ENCODE results near the gene RPGRIP1L. TPM values are rescaled to one million over a fixed set of nuclear protein-coding genes. Genes with fewer than 3 reads are reported as not detected.

Gene RPGRIP1L
- total RNA-seq, 1 experiment from 2014 or later: 16.1 TPM

DNA sequence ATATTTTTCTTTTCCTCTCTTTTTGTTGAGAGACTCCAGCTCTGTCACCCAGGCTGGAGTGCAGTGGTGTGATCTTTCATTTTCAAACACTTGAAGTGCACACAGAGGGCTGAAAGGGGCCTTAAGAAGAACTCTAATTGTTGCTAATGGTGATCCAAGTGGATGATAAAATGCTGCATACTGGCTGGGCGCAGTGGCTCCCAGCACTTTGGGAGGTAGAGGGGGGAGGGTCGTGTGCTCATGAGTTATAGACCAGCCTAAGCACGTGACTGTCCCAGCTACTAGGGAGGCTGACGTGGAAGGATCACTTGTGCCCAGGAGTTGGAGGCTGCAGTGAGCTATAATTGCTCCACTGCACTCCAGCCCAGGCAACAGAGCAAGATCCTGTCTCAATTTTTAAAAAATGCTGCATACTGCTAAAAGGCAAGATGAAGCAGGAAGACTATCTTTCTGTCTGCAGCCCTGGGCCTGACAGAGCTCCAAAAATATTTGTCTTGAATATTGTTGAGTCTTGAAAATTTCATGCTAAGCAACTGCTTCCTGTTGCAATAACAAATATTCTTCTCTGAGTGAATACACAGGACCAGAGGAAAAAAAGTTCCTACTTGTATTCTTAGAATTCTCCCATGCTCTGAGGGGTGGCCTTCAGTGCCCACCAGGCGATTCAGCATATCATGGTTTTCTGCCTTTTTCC is 137.0 kb downstream of the RPGRIP1L start:
- BruUV-seq (replicated peaks): no TSS peak

DNA sequence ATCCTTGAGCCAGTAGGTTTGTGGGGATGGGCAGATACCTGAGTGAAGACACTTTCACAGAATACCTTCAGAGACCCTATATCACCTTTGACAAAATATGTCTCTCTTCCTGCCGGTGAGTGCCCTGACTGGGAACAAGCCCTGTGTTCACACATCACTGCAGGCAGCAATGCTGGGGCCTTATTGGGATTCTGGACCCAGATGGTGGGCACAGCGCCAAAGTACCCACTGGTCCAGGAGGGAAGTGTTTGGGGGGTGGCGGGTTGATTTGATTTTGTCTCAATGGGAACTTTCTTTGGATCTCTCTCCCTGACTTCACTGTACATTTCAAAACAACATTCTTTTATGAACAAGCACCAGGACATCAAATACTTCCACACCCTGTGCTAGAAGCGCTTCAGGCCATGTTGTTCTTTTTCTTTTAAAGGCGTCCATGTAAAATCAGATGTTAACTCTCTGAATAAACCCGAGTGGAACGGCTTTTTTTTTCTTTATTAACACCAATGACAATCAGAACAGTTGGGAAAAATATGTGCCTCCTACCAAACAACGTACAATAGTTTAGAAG is 138.3 kb downstream of the RPGRIP1L start:
- Mint-ChIP-seq H3K27me3 (ENCODE audit: insufficient read depth, unreplicated experiment) (no peaks in the 10 kb centered on the region), H3K9me3 (ENCODE audit: unreplicated experiment) (peaks cover 7% of the 10 kb centered on the region), H3K4me3 (ENCODE audit: unreplicated experiment) (no peak overlapping the region), H3K36me3 (ENCODE audit: insufficient read depth, unreplicated experiment) (no peaks in the 10 kb centered on the region), H3K4me1 (ENCODE audit: low read depth, unreplicated experiment) (peaks cover 11% of the 10 kb centered on the region), H3K27ac (ENCODE audit: unreplicated experiment) (no peak overlapping the region)
- TF ChIP-seq, protein P1, sequence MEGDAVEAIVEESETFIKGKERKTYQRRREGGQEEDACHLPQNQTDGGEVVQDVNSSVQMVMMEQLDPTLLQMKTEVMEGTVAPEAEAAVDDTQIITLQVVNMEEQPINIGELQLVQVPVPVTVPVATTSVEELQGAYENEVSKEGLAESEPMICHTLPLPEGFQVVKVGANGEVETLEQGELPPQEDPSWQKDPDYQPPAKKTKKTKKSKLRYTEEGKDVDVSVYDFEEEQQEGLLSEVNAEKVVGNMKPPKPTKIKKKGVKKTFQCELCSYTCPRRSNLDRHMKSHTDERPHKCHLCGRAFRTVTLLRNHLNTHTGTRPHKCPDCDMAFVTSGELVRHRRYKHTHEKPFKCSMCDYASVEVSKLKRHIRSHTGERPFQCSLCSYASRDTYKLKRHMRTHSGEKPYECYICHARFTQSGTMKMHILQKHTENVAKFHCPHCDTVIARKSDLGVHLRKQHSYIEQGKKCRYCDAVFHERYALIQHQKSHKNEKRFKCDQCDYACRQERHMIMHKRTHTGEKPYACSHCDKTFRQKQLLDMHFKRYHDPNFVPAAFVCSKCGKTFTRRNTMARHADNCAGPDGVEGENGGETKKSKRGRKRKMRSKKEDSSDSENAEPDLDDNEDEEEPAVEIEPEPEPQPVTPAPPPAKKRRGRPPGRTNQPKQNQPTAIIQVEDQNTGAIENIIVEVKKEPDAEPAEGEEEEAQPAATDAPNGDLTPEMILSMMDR (IDR thresholded peaks at IDR 0.05; ENCODE audit: insufficient read depth in 1 of 2, low read depth in 1 of 2, low read length in 1 of 2, severe bottlenecking in 1 of 2, unreplicated experiment in 1 of 2): no peak
- no peaks in the 10 kb centered on the region for H3K27me3 ChIP-seq (replicated peaks; ENCODE audit: control insufficient read depth, insufficient read depth, low read length)
- peaks cover 9% of the 10 kb centered on the region; the same call in 1 of the 2 replicates for H3K4me1 ChIP-seq
- no peaks in the 10 kb centered on the region for H3K36me3 ChIP-seq (ENCODE audit: control insufficient read depth, insufficient read depth, low read length)
- H3K9me3 ChIP-seq: no peaks in the 10 kb centered on the region
- intact Hi-C loops (cut with micrococcal nuclease; ENCODE audit: unreplicated experiment): no loop called here
- CTCF ChIA-PET: no interaction called here
- H3K4me3 ChIP-seq (ENCODE audit: low read depth, low read length): no peak overlapping the region
- BruUV-seq (replicated peaks): no TSS peak
- POLR2A ChIA-PET: no interaction called here
- no peak for DNase-seq

More for the DNA sequence above, 137.0 kb downstream of the RPGRIP1L start:
- ChIA-PET CTCF (no interaction called here), POLR2A (no interaction called here)
- Mint-ChIP-seq H3K4me1 (ENCODE audit: low read depth, unreplicated experiment) (peaks cover 11% of the 10 kb centered on the region), H3K4me3 (ENCODE audit: unreplicated experiment) (no peak overlapping the region), H3K36me3 (ENCODE audit: insufficient read depth, unreplicated experiment) (no peaks in the 10 kb centered on the region), H3K27ac (ENCODE audit: unreplicated experiment) (no peak overlapping the region), H3K27me3 (ENCODE audit: insufficient read depth, unreplicated experiment) (no peaks in the 10 kb centered on the region), H3K9me3 (ENCODE audit: unreplicated experiment) (peaks cover 20% of the 10 kb centered on the region)
- TF ChIP-seq, protein P1 (IDR thresholded peaks at IDR 0.05; ENCODE audit: insufficient read depth in 1 of 2, low read depth in 1 of 2, low read length in 1 of 2, severe bottlenecking in 1 of 2, unreplicated experiment in 1 of 2): no peak
- Histone ChIP-seq H3K27me3 (replicated peaks; ENCODE audit: control insufficient read depth, insufficient read depth, low read length) (no peaks in the 10 kb centered on the region), H3K9me3 (peaks cover 9% of the 10 kb centered on the region; the same call in 1 of the 2 replicates), H3K36me3 (ENCODE audit: control insufficient read depth, insufficient read depth, low read length) (no peaks in the 10 kb centered on the region), H3K4me3 (ENCODE audit: low read depth, low read length) (no peak overlapping the region), H3K4me1 (peaks cover 9% of the 10 kb centered on the region; the same call in 1 of the 2 replicates)
- intact Hi-C loops (cut with micrococcal nuclease; ENCODE audit: unreplicated experiment): no loop called here
- DNase-seq: no peak

DNA sequence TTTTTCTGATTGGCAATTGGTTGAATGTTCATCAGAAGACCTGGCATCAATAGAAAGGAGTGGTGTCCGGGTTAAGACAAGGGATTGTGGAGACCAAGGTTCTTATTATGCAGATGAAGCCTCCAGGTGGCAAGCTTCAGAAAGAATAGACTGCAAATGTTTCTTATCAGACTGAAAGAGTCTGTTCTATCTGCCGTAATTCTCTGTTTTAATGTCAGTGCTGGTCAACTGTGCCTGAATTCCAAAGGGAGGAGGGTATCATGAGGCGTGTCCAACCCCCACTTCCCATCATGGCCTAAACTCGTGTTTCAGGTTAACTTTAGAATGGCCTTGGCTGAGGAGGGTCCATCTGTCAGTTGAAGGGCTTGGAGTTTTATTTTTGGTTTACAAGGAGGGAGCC is 140.2 kb downstream of the RPGRIP1L start:
- Histone ChIP-seq H3K9me3 (no peaks in the 10 kb centered on the region), H3K36me3 (ENCODE audit: control insufficient read depth, insufficient read depth, low read length) (no peaks in the 10 kb centered on the region), H3K27me3 (replicated peaks; ENCODE audit: control insufficient read depth, insufficient read depth, low read length) (no peaks in the 10 kb centered on the region), H3K4me1 (0 out of 2 replicates have a peak, but pooled peaks cover 1% of the 10 kb centered on the region), H3K4me3 (ENCODE audit: low read depth, low read length) (no peak overlapping the region)
- TF ChIP-seq, protein P1 (IDR thresholded peaks at IDR 0.05; ENCODE audit: insufficient read depth in 1 of 2, low read depth in 1 of 2, low read length in 1 of 2, severe bottlenecking in 1 of 2, unreplicated experiment in 1 of 2): no peak
- intact Hi-C loops (cut with micrococcal nuclease; ENCODE audit: unreplicated experiment): no loop called here
- ChIA-PET POLR2A (no interaction called here), CTCF (no interaction called here)
- H3K36me3 Mint-ChIP-seq (ENCODE audit: insufficient read depth, unreplicated experiment): no peaks in the 10 kb centered on the region
- H3K9me3 Mint-ChIP-seq (ENCODE audit: unreplicated experiment): peaks cover 5% of the 10 kb centered on the region
- H3K27me3 Mint-ChIP-seq (ENCODE audit: insufficient read depth, unreplicated experiment): no peaks in the 10 kb centered on the region
- no peak overlapping the region for H3K4me3 Mint-ChIP-seq (ENCODE audit: unreplicated experiment)
- H3K27ac Mint-ChIP-seq (ENCODE audit: unreplicated experiment): peak overlapping the region; percentile 38
- no peak for DNase-seq
- H3K4me1 Mint-ChIP-seq (ENCODE audit: low read depth, unreplicated experiment): peaks cover 5% of the 10 kb centered on the region
- no TSS peak for BruUV-seq (replicated peaks)
